C4-2B (cell line): ENCODE data around the gene FAM174A.

Experiments used
- ZFX ChIP-seq: fragments of 450-650 bp; IDR thresholded peaks from 2 replicates; pipeline ENCODE4 v1.6.1; 2017
- TF ChIP-seq, protein P1 (sequence below): fragments of 450-650 bp; conservative IDR thresholded peaks from 2 replicates; pipeline ENCODE4 v1.5.1; 2017; ENCODE audit warnings: mild to moderate bottlenecking

DNA sequence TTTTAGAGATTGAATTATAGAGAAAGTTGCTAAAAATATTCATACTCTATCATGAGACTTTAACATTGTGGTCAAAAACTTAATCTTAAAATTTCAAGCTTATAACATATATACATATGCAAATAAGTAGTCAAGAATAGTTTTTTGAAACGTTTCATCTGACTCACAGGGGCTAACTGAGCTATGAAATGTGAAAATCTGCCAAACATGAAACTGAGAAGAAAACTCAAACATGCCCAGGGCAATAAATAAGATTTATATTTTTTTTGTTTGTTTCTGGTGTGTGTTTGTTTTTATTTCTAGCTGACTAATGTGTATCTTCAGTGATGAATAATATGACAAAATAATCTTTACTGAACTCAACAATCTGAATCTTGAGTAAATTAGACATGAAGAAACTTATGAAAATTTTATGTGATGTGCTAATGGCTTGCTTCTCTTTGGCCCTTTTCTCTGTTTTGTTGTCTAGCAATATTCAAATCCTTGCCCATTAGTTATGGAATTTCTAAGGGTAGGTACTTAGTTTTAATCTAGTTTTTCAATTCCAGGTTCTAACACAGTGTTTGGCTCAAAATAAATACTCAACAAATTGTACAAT, 99.9 kb downstream of the FAM174A start:
- TF ChIP-seq, protein P1, sequence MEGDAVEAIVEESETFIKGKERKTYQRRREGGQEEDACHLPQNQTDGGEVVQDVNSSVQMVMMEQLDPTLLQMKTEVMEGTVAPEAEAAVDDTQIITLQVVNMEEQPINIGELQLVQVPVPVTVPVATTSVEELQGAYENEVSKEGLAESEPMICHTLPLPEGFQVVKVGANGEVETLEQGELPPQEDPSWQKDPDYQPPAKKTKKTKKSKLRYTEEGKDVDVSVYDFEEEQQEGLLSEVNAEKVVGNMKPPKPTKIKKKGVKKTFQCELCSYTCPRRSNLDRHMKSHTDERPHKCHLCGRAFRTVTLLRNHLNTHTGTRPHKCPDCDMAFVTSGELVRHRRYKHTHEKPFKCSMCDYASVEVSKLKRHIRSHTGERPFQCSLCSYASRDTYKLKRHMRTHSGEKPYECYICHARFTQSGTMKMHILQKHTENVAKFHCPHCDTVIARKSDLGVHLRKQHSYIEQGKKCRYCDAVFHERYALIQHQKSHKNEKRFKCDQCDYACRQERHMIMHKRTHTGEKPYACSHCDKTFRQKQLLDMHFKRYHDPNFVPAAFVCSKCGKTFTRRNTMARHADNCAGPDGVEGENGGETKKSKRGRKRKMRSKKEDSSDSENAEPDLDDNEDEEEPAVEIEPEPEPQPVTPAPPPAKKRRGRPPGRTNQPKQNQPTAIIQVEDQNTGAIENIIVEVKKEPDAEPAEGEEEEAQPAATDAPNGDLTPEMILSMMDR: no peak
- no peak for TF ChIP-seq ZFX
